NT2/D1 (cell line): ENCODE results near the gene GSE1.

Experiments used
- DNase-seq: peaks from one replicate; pipeline ENCODE4 v3.0.0-alpha.2; 2011; ENCODE audit warnings: low read depth, low spot score
- H3K27me3 ChIP-seq: 2 replicates; pipeline ENCODE4 v1.6.0; 2011; ENCODE audit warnings: mild to moderate bottlenecking; ENCODE audit not compliant: insufficient read length, insufficient read depth
- H3K36me3 ChIP-seq: 2 replicates; pipeline ENCODE4 v1.6.1; 2011; ENCODE audit warnings: mild to moderate bottlenecking, low read length, mixed read lengths; ENCODE audit not compliant: insufficient read depth, insufficient read length
- H3K4me1 ChIP-seq: 2 replicates; pipeline ENCODE4 v1.5.1; 2011; ENCODE audit not compliant: insufficient read depth, insufficient read length
- H3K4me3 ChIP-seq: 2 replicates; pipeline ENCODE4 v1.5.1; 2011; ENCODE audit warnings: low read depth; ENCODE audit not compliant: insufficient read length
- H3K9ac ChIP-seq: 2 replicates; pipeline ENCODE4 v1.6.0; 2011; ENCODE audit warnings: low read depth; ENCODE audit not compliant: insufficient read length
- H3K9me3 ChIP-seq: 2 replicates; pipeline ENCODE4 v1.5.1; 2011; ENCODE audit warnings: mild to moderate bottlenecking, low read length; ENCODE audit not compliant: insufficient read depth
- SUZ12 ChIP-seq: IDR thresholded peaks from 2 replicates; pipeline ENCODE4 v1.6.1; 2011; ENCODE audit not compliant: insufficient read length, insufficient read depth; ENCODE audit errors: extremely low read depth
- YY1 ChIP-seq: IDR thresholded peaks from 2 replicates; pipeline ENCODE4 v1.6.1; 2011; ENCODE audit not compliant: insufficient read length, insufficient read depth
- ZNF274 ChIP-seq: IDR thresholded peaks from 2 replicates; pipeline ENCODE4 v1.6.1; 2011; ENCODE audit warnings: mild to moderate bottlenecking, low read depth, low read length

The GSE1 gene

DNA sequence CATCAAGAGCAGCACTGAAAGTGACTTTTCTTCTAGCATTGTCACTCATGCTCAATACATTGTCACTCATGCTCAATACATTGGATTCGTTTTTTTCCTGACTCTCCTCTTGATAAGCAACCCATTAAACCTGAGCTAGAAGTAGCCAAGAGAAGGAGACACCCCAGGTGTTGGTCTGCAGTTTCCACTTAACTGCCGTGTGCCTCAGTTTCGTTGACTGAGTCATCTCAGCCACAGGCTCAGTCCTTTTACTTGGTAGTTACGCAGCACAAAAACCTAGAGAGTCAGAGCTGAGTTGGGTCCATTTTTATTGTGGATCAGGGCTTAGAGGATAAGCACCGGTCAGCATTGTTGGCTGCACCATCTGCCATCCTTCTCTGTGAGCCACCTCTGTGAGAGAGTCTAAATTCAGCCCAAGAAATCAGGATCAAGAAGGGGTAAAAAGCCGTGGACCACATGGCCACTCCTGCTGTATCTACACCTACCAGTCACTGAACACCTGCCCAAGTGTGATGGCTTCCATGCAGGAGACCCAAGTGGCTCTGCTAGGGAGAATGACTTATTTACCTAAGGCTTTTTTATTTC lies 64.4 kb downstream of the GSE1 start:
- H3K9ac ChIP-seq, result no peak overlapping the region
- H3K36me3 ChIP-seq, result peaks cover 87% of the 10 kb centered on the region
- H3K9me3 ChIP-seq, result no peaks in the 10 kb centered on the region
- no peak for TF ChIP-seq YY1
- no peak for TF ChIP-seq ZNF274
- TF ChIP-seq SUZ12, result no peak
- H3K27me3 ChIP-seq, result no peaks in the 10 kb centered on the region
- no peak for DNase-seq
- H3K4me3 ChIP-seq, result no peak overlapping the region
- H3K4me1 ChIP-seq, result no peaks in the 10 kb centered on the region

- DNase-seq, result no peak
- no peaks in the 10 kb centered on the region for H3K4me1 ChIP-seq
- H3K27me3 ChIP-seq, result no peaks in the 10 kb centered on the region
- no peak overlapping the region for H3K4me3 ChIP-seq
- no peaks in the 10 kb centered on the region for H3K9me3 ChIP-seq
- TF ChIP-seq YY1 (no peak), ZNF274 (no peak), SUZ12 (no peak)
- H3K36me3 ChIP-seq, result peaks cover 87% of the 10 kb centered on the region
- no peak overlapping the region for H3K9ac ChIP-seq
Measured at GRCh38 chr16:85678016-85678415, 64.9 kb downstream of the GSE1 start.

GRCh38 chr16:85678821-85679220 lies 65.7 kb downstream of the GSE1 start:
- Histone ChIP-seq H3K27me3 (no peaks in the 10 kb centered on the region), H3K36me3 (peaks cover 88% of the 10 kb centered on the region), H3K4me3 (no peak overlapping the region), H3K9ac (no peak overlapping the region), H3K9me3 (no peaks in the 10 kb centered on the region), H3K4me1 (no peaks in the 10 kb centered on the region)
- no peak for DNase-seq
- TF ChIP-seq ZNF274 (no peak), YY1 (no peak), SUZ12 (no peak)

DNA sequence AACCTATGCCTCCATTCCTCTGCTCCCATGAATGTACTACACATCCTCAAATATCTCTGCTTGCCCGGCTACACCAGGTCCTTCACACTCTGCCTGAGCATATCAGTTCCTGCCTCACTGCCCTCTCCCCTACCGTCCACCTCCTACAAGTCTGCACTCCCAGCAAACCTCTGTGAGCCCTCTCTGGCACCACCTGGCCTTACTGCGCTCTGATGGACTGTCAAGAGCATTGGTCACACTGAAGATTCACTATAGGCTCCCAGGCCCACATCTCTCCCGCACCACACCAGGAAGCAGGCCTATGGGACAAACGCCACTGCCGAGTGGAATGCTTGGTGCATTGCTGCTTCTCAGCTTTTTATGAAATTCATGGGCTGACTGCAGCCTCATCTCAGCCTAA lies 66.7 kb downstream of the GSE1 start:
- Histone ChIP-seq H3K4me3 (no peak overlapping the region), H3K4me1 (no peaks in the 10 kb centered on the region), H3K9me3 (no peaks in the 10 kb centered on the region), H3K27me3 (no peaks in the 10 kb centered on the region), H3K9ac (no peak overlapping the region), H3K36me3 (peaks cover 85% of the 10 kb centered on the region)
- no peak for DNase-seq
- TF ChIP-seq SUZ12, result no peak
- no peak for TF ChIP-seq ZNF274
- no peak for TF ChIP-seq YY1

- Histone ChIP-seq H3K4me1 (no peaks in the 10 kb centered on the region), H3K9ac (no peak overlapping the region), H3K27me3 (no peaks in the 10 kb centered on the region), H3K4me3 (no peak overlapping the region), H3K36me3 (peaks cover 85% of the 10 kb centered on the region), H3K9me3 (no peaks in the 10 kb centered on the region)
- DNase-seq, result no peak
- TF ChIP-seq SUZ12 (no peak), ZNF274 (no peak), YY1 (no peak)
Measured at GRCh38 chr16:85680352-85680944, 67.3 kb downstream of the GSE1 start.

DNA sequence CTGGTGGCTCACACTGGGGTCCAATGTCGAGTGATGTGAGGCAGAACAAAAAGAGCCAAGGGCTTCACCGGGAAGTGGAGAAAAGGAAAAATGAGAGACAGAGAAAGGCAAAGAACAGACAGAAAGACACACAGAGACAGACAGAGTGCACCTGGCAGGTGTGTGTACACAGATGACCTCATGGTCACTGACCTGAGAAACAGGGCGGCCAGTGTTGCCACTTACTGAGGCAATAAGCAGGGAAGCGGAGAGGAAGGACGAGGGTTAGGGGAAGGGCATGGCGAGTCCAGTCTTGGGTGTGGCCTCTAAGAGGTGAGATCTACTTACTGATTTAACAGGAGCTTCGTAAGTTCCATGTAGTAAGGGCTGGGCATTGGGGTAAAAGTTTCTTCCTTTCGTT lies 68.1 kb downstream of the GSE1 start:
- Histone ChIP-seq H3K4me1 (no peaks in the 10 kb centered on the region), H3K9ac (no peak overlapping the region), H3K36me3 (peaks cover 82% of the 10 kb centered on the region), H3K9me3 (no peaks in the 10 kb centered on the region), H3K4me3 (no peak overlapping the region), H3K27me3 (no peaks in the 10 kb centered on the region)
- DNase-seq, result no peak
- no peak for TF ChIP-seq SUZ12
- TF ChIP-seq YY1, result no peak
- no peak for TF ChIP-seq ZNF274

DNA sequence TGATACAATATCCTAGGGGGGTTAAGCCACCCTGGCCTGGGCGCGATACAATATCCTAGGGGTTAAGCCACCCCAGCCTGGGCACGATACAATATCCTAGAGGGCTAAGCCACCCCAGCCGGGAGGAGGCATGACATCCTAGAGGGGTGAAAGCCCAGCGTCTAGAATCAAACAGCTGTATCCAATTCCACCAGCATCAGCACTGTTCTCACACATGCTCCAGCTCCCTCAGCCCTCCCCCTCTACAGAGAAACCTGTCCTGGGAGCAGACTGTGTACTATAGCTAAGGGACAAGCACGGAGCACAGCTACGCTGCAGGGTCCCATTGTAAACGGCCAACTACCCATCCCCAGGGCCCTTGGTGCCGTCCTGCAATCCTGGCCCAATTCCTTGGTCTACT lies 69.4 kb downstream of the GSE1 start:
- no peak overlapping the region for H3K9ac ChIP-seq
- DNase-seq, result no peak
- no peaks in the 10 kb centered on the region for H3K4me1 ChIP-seq
- no peak for TF ChIP-seq YY1
- TF ChIP-seq SUZ12, result no peak
- TF ChIP-seq ZNF274, result no peak
- no peaks in the 10 kb centered on the region for H3K9me3 ChIP-seq
- no peak overlapping the region for H3K4me3 ChIP-seq
- H3K27me3 ChIP-seq, result no peaks in the 10 kb centered on the region
- H3K36me3 ChIP-seq, result peaks cover 84% of the 10 kb centered on the region

- H3K4me3 ChIP-seq, result no peak overlapping the region
- DNase-seq, result no peak
- no peak overlapping the region for H3K9ac ChIP-seq
- no peak for TF ChIP-seq SUZ12
- TF ChIP-seq ZNF274, result no peak
- no peak for TF ChIP-seq YY1
- H3K36me3 ChIP-seq, result peaks cover 78% of the 10 kb centered on the region
- no peaks in the 10 kb centered on the region for H3K9me3 ChIP-seq
- H3K27me3 ChIP-seq, result no peaks in the 10 kb centered on the region
- H3K4me1 ChIP-seq, result no peaks in the 10 kb centered on the region
Measured at GRCh38 chr16:85683363-85683762, 70.2 kb downstream of the GSE1 start.
